Activated CD4-positive, CD25-positive, alpha-beta regulatory T cell (primary cell): ENCODE data around the gene HLA-DPA1.
"Not testable (repeated sequence)": the region's sequence is repeated elsewhere in the genome, so short reads cannot be mapped to it uniquely, and the experiment has no call there.

ENCODE experiments used
- DNase-seq, 4 experiments: peaks; one replicate each; lab custom pipeline; 2025; lab: John Stamatoyannopoulos, UW

The HLA-DPA1 gene

DNA sequence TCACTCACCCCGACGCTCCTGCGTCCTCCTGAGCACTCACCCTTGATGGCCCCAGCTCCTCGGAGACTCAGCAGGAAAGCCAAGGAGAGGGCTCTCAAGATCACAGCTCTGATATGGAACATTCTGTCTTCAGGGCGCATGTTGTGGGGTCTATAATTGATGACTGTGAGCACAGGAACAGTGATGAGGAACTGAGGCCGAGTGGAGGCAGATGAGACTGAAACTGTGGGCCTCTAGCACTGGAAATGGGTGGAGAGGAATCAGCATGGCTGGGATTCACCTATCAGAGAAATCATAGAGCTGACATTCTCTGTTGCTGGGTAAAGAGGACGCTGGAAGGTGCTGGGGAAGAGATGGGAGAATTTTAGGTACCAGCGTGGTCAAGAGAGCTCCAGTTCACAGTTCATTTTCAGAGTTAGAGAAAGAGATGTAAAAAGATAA is at the start of gene HLA-DPA1:
HLA-DPA1 (minus strand) TSS at position 219 of the 441 bp plus-strand sequence.
- peak in 1 of 4 experiments; percentile 14 for DNase-seq

DNA sequence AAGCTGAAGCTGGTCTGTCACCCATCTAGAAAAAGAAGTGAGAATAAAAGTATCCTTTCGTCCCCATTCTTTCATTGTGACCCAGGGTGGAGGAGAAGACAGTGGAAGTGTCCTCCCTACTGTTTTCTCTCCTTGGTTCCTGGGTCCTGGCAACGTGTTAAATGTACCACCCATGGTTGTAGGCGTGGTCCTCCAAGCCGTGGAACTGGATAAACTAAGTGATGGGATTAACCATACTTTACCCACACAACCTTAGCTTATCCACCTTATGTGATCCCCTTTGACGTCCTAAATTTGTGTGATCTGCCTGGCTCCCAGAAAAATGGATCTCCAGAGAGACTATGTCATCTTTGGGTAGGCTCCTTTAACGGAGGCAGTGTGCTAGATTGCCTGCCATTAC is 49.7 kb upstream of the HLA-DPA1 start:
- no peak for DNase-seq

DNA sequence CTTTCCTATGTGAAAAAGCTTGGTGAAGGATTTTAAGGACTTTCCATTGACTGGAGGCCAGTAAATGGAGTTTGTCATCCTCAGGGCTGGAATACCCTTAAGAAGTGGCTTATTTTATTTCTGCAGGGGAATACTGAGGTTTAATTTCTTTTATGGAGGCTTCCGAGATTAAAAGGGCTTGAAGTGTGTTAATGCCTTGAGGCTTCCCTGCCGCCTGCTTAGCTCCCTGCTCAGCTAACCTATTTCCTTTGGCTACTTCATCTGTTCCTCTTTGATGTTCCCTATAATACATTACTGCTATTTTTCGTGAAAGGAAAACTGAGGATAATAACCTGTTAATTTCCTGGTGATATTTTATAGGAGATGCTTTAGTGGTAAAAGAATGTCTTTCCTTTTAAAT is 46.6 kb upstream of the HLA-DPA1 start:
- no peak for DNase-seq

DNA sequence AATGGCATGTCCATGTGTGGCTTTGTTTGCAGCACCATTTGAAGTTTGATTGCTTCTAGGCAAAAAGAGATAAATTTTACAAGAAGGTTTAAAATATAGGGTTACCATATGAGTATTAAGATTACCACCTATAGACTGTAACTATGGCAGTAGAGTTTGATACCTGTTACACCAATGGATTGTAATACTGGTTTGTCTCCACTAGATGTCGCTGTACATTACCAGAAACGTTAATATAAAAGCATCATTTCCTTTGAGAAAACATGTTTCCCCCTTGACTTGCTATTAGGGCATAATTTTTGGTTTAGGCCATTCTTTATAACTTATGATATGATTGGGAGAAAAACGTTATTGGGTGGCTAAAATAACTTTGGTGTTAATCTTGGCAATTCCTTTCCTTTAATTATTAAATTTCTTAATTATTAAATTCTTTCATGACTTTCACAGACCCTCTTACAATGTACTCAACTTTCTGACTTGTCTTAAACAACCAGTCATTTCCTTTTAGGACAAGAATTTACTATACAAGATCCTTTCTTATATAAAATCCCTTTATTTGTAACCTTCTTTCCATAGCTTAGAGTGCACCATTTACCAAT is 45.2 kb upstream of the HLA-DPA1 start:
- no peak for DNase-seq

DNA sequence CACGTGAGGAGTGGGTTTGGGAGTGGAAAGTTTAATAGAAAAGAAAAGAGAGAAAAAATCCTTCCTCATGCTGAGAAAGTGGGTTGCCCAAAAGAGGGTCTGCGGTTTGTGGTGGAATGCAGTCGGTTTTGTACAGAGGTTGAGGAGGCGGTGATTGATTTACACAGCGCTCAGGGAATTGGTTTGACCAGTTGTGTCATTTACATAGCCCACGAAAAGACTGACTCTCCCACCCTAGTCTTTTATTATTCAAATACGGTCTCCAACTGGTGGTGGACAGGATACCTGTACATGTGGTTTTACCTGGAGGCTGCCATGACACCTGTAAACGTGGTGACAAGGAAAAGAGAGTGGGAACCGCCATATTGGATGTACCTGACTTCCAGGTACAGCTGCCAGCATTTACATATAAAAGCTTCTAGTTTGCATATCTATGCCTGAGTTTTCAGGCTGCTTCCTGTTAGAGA is 44.4 kb upstream of the HLA-DPA1 start:
- DNase-seq: no peak

DNA sequence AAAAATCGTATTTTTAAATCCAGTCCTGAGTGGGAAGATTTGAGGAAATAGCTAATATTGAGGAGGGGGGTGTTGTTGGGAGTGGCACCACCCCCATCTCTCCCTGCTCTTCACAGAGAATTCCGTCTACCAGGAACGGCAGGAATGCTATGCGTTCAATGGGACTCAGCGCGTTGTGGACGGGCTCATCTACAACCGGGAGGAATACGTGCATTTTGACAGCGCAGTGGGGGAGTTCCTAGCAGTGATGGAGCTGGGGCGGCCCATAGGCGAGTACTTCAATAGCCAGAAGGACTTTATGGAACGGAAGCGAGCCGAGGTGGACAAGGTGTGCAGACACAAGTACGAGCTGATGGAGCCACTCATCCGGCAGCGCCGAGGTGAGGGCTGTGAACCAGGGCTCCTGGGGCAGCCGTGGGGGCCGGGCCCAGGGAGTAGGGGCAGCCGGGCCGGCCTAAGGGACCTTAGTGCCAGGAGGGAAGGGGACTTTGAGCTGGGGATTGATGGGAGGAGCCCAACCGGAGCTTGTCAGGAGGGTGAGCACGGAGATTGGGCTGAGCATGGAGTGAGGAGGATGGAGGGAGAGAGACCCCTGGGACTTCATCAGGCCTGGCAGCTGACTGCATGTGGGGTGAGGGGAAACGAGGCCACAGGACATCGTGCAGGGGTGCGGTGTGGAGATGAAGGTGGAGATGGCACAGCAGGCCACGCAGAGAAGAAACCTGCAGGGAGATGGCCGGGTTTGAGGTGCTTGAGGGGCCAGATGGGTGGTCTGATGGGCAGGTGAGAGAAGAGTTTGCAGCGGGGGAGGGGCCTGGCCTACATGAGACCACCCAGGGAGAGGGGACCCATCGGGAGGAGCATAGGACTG is 43.6 kb upstream of the HLA-DPA1 start:
- DNase-seq: no peak

DNA sequence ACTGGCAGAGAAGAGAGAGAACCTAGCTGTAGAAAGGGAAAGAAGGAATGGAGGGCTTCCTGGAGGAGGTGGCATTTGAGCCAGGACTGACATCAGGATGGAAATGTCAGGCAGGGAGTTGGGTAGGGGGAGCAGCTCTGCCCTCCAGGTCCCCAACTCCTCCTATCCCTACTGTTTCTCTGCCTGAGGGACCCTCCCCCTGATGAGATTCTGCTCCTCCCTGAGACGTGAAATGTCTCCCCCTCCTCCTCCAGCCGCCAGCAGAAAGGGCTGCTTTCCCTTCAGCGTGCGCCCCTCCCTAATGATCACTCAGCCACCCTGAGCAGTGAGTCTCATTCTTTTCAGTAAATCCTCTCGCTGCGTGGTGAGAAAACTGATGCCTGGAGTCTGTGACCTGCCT is 43.0 kb upstream of the HLA-DPA1 start:
- DNase-seq: no peak

DNA sequence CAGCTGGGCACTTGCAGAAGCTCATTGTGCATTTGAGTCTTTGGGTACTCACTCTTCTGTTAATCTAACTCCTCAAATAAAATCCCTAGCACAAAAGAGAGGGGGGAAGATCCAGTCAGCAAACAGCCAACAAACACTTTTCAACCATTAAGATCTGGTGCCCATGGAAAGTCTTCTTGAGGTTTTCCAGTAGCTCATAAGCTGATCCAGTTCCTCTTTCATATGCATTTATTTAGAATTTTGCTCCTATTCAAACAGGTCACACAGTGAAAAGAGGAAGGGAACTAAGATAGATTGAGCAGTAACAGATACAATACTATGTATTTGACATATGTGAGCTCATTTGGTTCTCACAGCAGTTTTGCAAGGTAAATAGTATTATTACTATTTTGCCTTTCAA is 41.0 kb upstream of the HLA-DPA1 start:
- DNase-seq: no peak

DNA sequence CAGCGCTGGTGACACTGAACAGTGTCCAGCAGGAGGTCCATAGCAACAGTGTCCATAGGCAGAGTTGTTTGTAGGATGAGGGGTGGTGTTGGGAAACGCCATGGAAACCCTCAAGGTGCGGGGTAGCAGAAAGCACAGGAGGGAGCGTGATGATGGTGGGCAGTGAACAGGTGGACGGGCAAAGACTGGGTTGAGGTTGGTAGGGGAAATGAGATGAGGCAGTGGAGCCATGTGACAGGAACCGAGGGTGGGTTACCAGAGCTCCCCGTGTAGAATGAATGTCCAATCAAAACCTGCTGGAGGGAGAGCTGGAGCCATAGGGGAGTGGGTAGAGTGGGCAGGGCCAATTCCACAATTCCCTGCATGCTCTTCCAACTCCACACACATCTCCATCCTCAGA is 40.3 kb upstream of the HLA-DPA1 start:
- DNase-seq: no peak

DNA sequence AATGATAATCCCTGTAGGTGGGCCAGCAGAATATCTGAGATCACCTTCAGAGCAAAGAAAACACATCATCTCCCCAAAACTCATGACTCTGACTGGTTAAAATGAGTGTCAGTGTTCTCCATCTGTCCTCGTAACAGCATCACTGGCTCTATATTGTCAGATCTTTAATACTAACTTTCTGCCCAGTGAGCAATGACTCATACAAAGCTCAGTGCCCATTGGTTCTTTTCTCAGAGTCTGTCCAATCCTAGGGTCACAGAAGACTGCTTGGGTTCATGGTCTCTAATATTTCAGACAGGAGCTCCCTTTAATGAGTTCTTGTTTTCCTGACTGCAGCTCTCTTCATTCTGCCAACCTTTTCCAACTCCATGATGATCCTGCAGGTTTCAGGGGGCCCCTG is 38.7 kb upstream of the HLA-DPA1 start:
- DNase-seq: no peak

DNA sequence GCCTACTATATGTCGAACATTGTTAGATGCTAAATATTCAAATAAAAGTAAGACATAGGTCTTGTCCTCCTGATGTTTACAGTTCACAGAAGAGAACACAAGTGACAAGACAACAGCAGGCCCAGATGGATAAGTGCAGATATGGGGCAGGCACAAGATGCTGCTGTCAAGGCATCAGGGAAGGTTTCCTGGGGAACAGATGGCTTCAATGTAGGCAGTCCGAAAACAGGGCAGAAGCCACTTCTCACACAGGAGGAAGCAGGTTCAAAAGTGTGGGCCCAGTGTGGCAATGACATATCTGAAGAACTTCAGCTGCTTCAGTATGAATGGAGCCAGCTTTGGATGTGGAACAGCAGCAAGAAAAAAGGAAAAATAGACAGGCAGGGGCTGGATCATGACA is 34.9 kb upstream of the HLA-DPA1 start:
- DNase-seq: no peak

DNA sequence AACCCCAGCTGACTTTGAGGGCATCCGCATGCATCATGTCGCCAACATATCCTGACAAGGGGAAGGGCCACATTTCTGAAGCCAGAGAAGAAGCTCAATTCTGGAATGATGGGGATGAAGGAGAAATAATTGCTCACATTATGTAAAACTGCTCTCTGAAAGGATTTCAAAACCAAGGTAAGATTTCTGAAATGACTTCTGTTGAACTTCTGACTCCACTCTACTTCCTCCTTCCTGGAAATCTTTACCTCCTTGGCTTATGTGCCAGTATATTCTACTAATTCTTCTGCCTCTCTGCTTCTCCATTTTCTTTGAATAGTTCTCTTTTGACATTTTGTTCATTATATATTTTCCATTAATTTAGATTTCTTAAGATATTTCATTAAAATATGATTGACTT is 34.2 kb upstream of the HLA-DPA1 start:
- DNase-seq: no peak

DNA sequence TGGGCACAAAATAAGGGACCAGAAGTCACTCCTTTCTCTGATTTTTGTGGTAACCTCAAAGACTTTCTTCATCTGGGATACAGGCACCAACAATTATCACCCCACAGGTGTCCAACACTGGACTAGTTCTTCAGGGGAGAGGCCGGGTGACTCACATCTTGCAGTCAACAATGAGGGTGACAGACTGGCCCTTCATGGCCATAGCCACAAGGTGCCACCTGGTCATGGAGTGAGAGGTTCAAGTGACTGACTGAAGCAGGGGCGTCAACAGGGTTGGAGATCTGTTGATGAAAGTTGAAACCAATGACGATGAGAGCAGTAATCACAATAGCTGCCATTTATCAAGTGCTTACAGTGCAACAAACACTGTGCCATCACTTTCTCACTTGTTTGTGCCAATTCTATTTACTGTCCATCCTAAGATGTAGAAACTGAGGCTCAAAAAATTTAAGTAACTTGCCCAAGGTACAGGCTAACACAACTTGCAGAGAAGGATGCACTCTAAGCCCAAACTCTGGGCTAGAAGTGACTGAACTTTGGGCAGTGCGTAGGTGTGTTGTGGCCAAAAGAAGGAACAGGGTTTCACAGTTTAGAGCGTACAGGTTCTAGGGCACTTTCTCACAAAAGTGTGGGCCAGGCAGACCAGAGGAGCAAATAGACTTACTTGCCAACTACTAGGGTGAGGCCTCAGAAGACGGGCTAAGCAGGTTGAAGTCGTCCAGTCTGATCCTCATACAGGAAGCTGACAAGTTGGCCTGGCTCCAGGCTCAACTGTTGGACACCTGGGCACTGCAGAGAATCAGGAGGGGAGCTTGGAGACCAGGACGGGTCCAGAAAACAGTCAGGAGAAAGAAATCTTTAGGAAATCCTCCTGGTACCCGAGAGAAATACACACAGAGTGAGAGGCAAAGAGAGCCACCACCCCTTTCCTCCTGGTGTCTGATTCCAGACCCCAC is 32.7 kb upstream of the HLA-DPA1 start:
- DNase-seq: no peak

DNA sequence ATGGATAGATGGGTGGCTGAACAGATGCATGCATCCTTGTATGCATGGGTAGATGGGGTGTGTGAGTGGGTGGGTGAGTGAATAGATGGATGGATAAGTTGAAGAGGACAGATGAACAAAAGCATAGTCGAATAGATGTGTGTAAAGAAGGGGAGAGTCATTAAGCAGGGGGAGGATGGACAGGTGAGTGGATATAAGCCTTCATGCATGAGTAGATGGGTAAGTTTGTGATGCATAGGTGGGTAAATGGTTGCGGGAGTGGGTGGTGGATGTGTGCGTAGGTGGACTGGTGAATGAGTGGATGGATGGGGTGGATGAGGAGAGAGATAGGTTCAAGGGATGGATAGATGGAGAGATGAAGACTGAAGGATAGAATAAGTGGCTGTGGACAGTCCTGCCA is 31.9 kb upstream of the HLA-DPA1 start:
- no peak for DNase-seq

DNA sequence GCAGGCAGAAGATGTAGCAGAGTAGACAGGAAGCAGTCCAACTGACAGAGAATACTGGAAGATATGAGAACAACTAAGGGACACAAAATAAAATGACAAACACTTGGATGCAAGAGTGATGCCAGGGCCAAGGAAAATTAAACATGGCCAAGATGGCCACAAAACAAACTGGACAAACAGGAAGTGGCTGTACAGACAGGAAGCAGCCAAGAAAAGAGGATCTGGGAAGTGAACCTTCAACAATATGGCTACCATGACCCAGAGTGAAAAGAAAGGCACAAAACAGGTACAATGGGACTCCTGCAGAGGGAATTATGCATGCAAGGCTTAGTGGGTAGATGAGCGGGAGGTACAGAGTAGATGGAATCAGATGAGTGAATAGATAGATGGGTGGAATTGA is 31.4 kb upstream of the HLA-DPA1 start:
- DNase-seq: no peak

DNA sequence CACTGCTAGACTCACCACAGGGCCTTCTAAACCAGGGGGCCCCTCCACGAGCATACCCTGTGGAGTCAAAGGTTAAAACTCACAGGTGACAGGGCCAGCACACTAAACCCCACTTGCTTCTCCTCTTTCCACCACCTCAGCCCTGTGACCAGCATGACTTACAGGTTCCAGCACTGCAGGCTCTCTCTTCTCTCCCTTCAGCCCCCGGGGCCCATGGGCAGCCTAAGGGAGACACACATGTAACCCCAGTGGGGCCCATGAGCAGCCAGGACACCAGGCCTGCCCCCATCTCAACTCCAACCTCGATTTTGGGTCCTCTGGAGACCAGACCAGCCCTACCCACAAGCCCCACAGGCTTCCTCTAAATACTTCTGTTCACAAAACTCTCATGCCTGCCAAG is 30.3 kb upstream of the HLA-DPA1 start:
- no peak for DNase-seq

DNA sequence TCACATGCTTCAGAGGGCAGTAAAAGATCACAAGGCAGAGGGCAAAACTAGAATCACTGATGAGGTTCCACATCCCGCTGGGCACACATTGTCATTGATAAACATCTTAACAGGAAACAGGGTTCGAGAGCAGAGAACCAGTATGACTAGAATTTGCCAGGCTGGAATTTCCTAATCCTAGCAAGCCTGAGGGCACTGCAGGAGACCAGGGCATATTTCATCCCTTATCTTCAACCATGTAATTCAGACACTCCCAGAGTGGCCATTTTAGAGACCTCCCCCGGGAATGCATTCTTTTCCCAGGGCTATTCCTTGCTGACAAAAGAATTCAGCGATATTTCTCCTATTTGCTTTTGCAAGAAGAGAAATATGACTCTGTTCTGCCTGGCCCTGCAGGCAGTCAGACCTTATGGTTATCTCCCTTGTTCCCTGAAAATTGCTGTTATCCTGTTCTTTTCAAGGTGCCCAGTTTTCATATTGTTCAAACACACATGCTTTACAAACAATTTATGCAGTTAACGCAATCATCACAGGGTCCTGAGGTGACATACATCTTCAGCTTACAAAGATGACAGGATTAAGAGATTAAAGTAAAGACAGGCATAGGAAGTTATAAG is 27.8 kb upstream of the HLA-DPA1 start:
- DNase-seq: not testable (repeated sequence)

DNA sequence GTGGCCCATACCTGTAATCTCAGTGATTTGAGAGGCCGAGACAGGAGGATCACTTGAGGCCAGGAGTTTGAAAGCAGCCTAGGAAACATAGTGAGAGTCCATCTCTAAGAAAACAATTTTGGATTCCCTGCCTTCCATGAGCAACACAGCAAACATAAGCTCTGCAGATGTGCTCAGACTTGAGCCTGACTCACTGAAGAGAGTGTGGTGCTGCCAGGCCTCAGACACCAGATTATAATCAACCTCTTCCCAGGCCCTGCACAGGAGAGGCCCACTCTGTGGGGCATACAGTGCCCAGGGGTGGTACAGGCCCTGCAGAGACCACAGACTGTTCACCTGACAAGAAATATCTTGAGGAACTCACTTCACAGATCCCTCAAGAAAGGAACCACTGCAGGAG is 22.2 kb upstream of the HLA-DPA1 start:
- DNase-seq: no peak

DNA sequence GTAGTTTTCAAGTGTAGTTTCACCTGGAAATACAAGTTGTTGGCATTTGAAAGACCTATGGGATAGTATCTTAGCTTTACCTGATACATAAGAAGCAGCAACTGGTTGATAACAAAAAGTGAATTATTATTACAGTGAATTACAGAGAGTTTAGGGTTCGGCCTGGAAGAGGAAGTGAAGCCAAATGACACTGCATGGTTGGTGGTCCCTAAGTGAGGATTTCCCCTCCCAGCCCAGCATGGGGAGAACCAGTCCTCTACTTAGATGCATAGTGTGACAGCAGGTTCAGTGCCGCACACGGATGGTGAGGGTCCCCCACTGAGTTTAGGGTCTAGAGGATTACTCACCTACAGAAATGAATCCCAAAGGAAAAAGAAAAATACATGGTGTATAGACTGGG is 20.4 kb upstream of the HLA-DPA1 start:
- no peak for DNase-seq

DNA sequence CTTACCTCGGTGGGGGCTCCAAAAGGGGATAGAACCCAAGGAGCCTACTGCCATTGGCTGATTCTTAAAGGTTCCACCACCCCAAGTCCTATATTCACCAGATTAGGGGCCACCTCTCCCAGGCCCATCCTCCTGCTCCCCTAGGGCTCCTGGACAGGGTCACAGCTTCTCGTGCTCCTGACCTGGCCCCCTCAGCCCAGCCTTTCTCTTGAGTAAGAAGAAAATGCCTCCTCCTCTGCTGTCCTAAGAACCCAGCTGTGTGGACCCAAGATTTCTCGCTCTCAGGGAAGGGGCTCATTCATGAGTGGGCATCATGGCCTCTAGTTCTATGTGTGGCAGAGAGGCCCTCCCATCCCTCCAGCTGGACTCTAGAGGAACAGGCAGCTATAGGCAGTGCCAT is 18.9 kb upstream of the HLA-DPA1 start:
- no peak for DNase-seq

DNA sequence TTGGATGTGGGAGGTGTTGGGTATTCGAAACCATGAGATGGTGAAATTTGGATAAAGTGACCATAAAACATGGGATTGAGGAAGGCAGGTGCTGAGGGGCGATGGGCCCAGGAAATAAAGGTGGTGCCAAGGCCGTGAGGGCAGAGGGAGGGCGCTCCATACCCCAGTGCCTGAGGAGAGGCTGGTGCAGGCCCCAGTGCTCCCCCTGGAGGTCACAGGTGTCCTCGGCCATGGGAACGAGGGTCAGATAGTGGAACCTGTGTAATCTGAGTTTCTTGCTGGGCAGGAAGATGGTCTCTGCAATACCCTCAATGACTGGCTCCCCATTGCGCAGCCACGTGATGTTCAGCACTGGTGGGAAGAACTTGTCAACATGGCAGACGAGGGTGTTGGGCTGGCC is 18.5 kb upstream of the HLA-DPA1 start:
- DNase-seq: peak; percentile 23 to 43 (median 31)
